ENCODE data around the gene ROBO1.

The ROBO1 gene

GRCh38 chr3:79172241-79172640 lies 595.6 kb downstream of the ROBO1 start:
- no peak for TF ChIP-seq CTCF (IDR thresholded peaks at IDR 0.05; ENCODE audit: low read depth, low read length)
- no peak overlapping the region for H3K4me3 ChIP-seq (ENCODE audit: low read depth, low read length)
- DNase-seq (ENCODE audit: low read depth, low spot score) = no peak
- in situ Hi-C loops (cut with HindIII; ENCODE audit: low sequenced_read_pairs) = no loop called here

- no peak for DNase-seq (ENCODE audit: low read depth, low spot score)
- H3K4me3 ChIP-seq (ENCODE audit: low read depth, low read length) = no peak overlapping the region
- in situ Hi-C loops (cut with HindIII; ENCODE audit: low sequenced_read_pairs) = no loop called here
- no peak for TF ChIP-seq CTCF (IDR thresholded peaks at IDR 0.05; ENCODE audit: low read depth, low read length)
These were observed 597.8 kb downstream of the ROBO1 start for GRCh38 chr3:79170021-79170420.

GRCh38 chr3:79167651-79168416 lies 600.0 kb downstream of the ROBO1 start:
- H3K4me3 ChIP-seq (ENCODE audit: low read depth, low read length) = no peak overlapping the region
- in situ Hi-C loops (cut with HindIII; ENCODE audit: low sequenced_read_pairs) = no loop called here
- peak; percentile 97 for DNase-seq (ENCODE audit: low read depth, low spot score)
- TF ChIP-seq CTCF (IDR thresholded peaks at IDR 0.05; ENCODE audit: low read depth, low read length) = no peak

- no peak for TF ChIP-seq CTCF (IDR thresholded peaks at IDR 0.05; ENCODE audit: low read depth, low read length)
- no peak overlapping the region for H3K4me3 ChIP-seq (ENCODE audit: low read depth, low read length)
- DNase-seq (ENCODE audit: low read depth, low spot score) = no peak
- in situ Hi-C loops (cut with HindIII; ENCODE audit: low sequenced_read_pairs) = no loop called here
These were observed 605.1 kb downstream of the ROBO1 start for GRCh38 chr3:79162653-79163052.

- DNase-seq (ENCODE audit: low read depth, low spot score) = no peak
- no peak for TF ChIP-seq CTCF (IDR thresholded peaks at IDR 0.05; ENCODE audit: low read depth, low read length)
- in situ Hi-C loops (cut with HindIII; ENCODE audit: low sequenced_read_pairs) = no loop called here
- H3K4me3 ChIP-seq (ENCODE audit: low read depth, low read length) = no peak overlapping the region
These were observed 605.9 kb downstream of the ROBO1 start for GRCh38 chr3:79161941-79162340.

- no peak for DNase-seq (ENCODE audit: low read depth, low spot score)
- in situ Hi-C loops (cut with HindIII; ENCODE audit: low sequenced_read_pairs) = no loop called here
- no peak overlapping the region for H3K4me3 ChIP-seq (ENCODE audit: low read depth, low read length)
- no peak for TF ChIP-seq CTCF (IDR thresholded peaks at IDR 0.05; ENCODE audit: low read depth, low read length)
These were observed 607.4 kb downstream of the ROBO1 start for GRCh38 chr3:79160421-79160820.
